Globus pallidus (tissue), 1 donor: ENCODE measurements around the gene AGBL4.

ENCODE experiments used
- DNase-seq: peaks from one replicate; pipeline ENCODE4 v3.0.0-alpha.2; 2015; ENCODE audit warnings: low spot score

Gene AGBL4

DNA sequence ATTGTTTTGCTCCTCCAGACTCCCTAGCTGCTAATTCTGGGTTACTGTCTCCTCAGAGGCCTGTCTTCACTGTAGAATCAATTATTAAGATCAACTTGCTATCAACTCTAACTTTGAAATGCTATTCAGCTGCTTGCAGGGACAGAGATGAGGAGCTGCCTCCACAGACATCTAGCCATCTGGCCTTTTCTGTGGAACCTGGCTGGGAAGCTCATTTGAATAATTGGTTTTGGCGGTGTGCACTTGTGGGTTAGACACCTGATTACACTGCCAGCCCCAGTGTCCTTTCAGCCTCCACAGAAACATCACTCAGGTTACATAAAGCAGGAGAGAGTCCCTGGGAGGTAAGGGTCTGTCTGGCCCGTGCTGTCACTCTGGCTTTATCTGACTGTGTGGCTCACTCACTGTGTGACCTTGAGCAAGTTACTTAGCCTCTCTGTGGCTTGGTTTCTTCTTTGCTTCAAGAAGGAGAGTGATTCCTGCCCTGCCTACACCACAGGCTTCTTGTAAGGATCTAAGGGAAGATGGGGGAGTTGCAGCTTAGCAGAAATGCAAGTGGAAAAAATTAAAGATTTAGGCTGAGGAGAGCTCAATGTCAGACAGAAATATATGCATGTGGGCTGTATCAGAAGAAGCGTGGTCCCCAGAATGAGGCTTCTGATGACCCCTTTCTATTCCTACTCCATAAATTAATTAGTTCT is 1378.7 kb downstream of the AGBL4 start:
- no peak for DNase-seq

DNA sequence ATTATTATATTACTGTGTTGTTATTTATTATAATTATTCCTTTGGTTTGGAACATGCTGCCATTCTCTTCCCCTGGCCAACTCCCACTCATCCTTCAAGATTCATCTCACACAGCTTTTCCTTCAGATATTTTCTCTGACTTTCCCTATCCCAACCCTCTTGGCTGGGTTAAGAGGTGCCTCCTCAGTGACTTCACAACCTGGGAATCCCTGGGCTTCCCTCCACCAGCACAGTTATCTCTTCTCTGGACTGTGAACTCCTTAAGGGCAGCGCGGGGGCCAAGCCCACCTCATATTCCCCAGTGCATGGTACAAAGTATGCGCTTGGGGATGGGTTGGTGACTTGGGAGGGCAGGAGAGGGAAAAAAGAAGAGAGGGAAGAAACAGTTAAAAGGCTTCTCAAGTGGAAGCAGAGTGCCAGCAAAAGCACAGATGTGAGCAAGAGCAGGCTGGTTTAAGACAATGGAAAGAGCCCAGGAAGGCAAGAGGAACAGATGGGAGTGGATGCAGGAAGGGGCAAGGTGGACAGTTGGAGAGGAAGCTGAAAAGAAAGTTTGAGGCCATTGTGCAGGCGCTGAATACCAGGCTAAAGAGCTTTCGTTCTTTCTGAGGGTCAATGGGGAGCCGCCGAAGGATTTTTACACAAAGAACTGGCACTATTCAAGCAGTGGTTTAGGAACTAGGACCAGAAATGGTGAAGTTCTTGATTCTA is 1379.4 kb downstream of the AGBL4 start:
- no peak for DNase-seq

DNA sequence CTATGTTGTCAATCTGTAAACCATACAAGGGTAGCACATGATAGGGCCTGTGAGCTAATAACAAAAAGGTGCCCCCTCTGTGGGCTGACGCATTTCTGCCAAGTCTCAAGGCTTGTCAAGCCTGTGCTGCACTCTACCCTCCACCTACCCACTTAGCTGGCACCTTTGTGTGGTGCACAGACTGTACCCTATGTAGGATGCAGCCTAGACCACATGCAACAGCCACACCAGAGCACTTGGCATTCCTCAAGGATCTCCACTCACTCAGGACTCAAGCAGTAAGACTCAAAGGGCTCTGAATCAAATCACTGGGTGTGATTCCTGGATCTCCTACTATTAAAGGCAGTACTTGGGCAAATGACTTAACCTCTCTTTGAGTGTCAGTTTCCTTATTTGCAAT is 1380.6 kb downstream of the AGBL4 start:
- no peak for DNase-seq

- DNase-seq: no peak
These were observed 1382.8 kb downstream of the AGBL4 start for GRCh38 chr1:48640836-48641492.

GRCh38 chr1:48629867-48630266 is 1393.9 kb downstream of the AGBL4 start:
- no peak for DNase-seq

DNA sequence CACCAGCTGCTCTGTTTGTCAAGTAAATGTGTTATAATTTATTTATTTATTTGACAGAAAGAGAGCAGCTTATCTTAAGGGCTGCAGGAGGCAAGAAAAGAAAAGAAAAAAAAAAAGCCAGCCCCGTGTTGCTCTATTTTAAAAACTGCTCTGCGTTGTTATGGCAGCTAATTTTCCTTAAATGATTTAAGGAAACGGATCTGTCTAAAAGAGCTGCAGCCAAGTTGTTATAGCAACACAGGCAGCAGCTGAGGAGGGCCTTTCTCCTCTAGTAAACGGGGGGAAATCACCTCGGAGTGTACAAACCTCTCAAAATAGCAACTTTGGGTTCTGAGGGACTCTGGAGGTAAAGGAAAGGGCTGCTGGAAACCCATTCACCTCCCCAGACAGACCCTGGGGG is 1396.3 kb downstream of the AGBL4 start:
- no peak for DNase-seq

- peak; percentile 7 for DNase-seq
These were observed 1404.2 kb downstream of the AGBL4 start for GRCh38 chr1:48619539-48619938.

GRCh38 chr1:48617252-48617651 is 1406.5 kb downstream of the AGBL4 start:
- no peak for DNase-seq

DNA sequence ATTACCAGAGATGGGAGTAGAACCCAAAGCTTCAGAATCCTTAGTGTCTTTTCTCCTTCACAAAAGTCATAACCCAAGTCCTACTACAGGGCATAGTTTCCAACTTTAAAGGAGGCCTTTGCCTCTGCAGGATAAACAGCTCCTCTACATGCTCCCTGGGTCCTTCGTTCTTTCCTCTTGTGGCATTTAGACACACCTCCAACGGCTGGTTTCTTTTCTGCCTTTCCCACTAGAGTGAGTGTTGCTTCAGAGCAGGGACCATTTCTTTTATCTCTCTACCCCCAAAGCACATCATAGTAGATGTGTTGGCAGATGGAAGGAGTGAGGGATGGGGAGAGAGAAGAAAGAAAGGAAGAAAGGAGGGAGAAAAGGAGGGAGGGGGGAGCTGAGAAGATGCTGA is 1407.0 kb downstream of the AGBL4 start:
- DNase-seq: no peak

DNA sequence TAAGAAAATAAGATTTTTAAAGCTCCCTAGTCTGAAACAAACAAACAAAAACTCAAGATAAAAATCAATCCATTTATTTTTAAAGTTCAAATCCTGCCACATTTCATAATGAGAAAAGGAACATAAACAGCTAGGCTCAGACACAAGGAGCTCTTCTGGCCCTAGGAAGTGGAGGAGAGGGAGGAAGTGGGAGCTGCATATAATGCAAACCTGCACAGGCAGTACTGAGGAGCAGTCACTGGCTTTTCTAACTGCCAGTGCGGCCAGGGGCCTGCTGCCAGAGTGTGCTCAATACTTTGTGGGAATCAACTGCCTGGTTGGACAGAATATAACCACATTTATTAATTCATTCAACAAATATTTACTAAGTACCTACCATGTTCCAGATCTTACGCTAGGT is 1411.9 kb downstream of the AGBL4 start:
- DNase-seq: peak; percentile 4

- peak; percentile 74 for DNase-seq
These were observed 1412.9 kb downstream of the AGBL4 start for GRCh38 chr1:48610628-48611542.

GRCh38 chr1:48608882-48609281 is 1414.9 kb downstream of the AGBL4 start:
- no peak for DNase-seq

DNA sequence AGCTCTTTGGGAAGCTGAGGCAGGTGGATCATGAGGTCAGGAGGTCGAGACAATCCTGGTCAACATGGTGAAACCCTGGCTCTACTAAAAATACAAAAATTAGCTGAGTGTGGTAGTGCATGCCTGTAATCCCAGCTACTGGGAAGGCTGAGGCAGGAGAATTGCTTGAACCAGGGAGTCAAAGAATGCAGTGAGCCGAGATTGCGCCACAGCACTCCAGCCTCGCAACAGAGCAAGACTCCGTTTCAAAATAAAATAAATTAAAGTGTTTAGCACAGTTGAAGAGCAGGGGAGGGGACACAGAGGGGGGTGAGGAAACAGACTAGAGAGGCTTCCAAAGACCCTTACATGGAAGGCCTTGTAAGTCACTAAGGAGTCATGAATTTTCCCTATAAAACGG is 1420.5 kb downstream of the AGBL4 start:
- DNase-seq: no peak

DNA sequence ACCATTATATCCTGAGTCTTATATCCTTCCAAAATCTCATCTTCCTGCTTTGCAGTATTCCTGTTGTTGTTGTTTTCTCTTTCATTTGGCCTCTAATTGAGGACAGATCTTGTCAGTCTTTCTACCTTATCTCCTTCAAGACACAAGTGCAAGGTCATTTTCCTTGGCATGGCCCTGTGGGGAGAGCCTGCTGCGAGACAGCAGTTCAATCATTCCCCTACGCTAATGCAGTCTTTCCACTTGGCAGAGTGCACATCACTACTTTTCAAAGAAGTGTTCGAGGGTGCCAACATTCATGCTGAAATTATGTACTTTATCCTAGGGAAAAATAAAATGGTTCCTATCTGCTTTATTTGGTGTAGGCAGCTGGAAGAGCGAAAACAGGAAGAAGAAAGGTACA is 1421.4 kb downstream of the AGBL4 start:
- DNase-seq: no peak

DNA sequence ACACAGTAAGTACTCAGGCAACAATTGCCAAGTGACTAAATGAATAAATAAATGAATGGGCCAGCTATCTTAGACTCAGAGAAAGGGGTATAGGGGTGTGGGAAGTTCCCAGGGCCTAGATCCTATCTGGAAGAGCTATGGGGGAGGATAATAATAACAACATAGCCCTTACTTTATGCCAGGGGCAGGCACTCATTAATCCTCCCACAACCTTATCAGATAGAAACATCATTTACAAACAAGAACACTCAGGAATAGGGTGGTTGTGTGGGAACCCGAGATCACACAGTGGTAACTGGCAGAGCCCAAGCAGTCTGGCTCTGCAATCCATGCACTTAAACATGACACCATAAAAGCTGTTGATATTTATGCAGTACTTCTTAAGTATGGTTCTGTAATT is 1423.6 kb downstream of the AGBL4 start:
- no peak for DNase-seq

DNA sequence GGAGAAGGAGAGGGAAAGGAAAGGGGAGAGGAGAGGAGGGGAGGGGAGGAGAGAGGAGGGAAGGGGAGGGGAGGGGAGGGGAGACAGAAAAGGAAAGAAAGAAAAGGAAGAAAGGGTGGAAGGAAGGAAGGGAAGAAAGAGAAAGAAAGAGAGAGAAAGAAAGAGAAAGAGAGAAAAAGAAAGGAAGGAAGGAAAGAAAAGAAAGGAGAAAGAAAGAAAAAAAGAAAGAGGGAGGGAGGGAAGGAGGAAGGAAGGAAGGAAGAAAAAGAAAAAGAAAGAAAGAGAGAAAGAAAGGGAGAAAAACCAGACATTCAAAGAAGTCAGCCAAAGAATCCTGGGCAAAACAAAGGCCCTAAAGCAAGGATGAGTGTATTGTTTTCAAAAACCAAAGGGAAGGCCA is 1426.1 kb downstream of the AGBL4 start:
- no peak for DNase-seq

GRCh38 chr1:48596046-48596445 is 1427.7 kb downstream of the AGBL4 start:
- DNase-seq: no peak

DNA sequence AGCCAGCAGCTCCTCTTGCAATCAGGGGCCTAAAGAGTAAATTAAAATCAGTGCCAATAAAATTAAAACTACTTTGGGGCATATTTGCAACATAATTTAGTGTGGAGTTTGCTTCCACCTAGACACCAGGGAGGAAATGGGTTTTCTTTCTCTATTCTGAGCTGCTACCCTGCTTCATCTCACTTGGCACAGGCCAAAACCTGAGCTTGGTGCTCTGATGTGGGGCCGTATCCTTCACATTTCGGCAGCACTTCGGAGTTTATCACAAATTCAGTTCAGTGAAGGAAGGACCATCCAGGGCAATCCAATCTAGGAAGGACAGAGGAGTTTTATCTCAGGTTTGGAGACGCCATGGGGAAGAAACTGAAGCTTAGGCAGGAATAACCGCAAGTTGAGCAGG is 1428.1 kb downstream of the AGBL4 start:
- no peak for DNase-seq

GRCh38 chr1:48592330-48592729 is 1431.4 kb downstream of the AGBL4 start:
- DNase-seq: no peak

- no peak for DNase-seq
These were observed 1432.6 kb downstream of the AGBL4 start for GRCh38 chr1:48591181-48591580.

DNA sequence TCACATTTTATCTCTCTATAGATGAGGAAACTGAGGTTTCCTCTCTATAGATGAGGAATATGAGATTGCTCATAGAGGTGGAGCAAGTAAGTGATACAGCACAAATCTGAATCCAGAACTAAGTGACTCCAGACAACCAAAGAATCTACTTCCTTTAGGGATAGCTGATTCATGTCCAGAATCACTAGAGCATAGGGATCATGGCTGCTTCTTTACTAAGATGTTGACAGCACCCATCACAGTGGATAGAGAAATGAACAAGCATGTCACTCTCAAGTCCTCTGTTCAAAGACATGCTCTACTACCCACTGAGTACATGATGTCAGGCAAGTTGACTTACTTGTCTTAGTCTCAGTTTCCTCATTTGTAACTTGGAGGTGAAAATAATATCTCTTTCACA is 1435.7 kb downstream of the AGBL4 start:
- DNase-seq: no peak

GRCh38 chr1:48582408-48582807 is 1441.3 kb downstream of the AGBL4 start:
- DNase-seq: no peak
